GM23248 (cell line): Measurements from ENCODE around the gene SCG5. TPM values are rescaled to one million over a fixed set of nuclear protein-coding genes. Genes with fewer than 3 reads are reported as not detected.

Source experiments
- DNase-seq: peaks from one replicate; pipeline ENCODE4 v3.0.0-alpha.2; 2015
- H2AFZ ChIP-seq: fragments of 200-600 bp; sonication (generic); 2 replicates; pipeline ENCODE4 v1.6.1; 2016; ENCODE audit warnings: antibody characterized with exemption
- H3F3A ChIP-seq: fragments of 200-600 bp; sonication (generic); 2 replicates; pipeline ENCODE4 v1.6.1; 2016; ENCODE audit warnings: mild to moderate bottlenecking, antibody characterized with exemption, mixed run types; ENCODE audit not compliant: insufficient read depth
- H3K27ac ChIP-seq: fragments of 200-600 bp; sonication (generic); 2 replicates; pipeline ENCODE4 v1.5.1; 2016; ENCODE audit warnings: mild to moderate bottlenecking
- H3K27me3 ChIP-seq: fragments of 200-600 bp; sonication (generic); replicated peaks from 2 replicates; pipeline ENCODE4 v1.6.1; 2016; ENCODE audit warnings: mild to moderate bottlenecking; ENCODE audit not compliant: insufficient read depth
- H3K36me3 ChIP-seq: fragments of 200-600 bp; sonication (generic); 2 replicates; pipeline ENCODE4 v1.6.1; 2016; ENCODE audit warnings: low read depth, mild to moderate bottlenecking
- H3K4me1 ChIP-seq: fragments of 200-600 bp; sonication (generic); 2 replicates; pipeline ENCODE4 v1.6.1; 2016; ENCODE audit warnings: mild to moderate bottlenecking; ENCODE audit not compliant: insufficient read depth
- H3K4me2 ChIP-seq: fragments of 200-600 bp; sonication (generic); one replicate; pipeline ENCODE4 v1.6.1; 2016; ENCODE audit warnings: mild to moderate bottlenecking; ENCODE audit not compliant: unreplicated experiment
- H3K4me3 ChIP-seq: fragments of 200-600 bp; sonication (generic); 2 replicates; pipeline ENCODE4 v1.5.1; 2016; ENCODE audit warnings: mild to moderate bottlenecking
- H3K79me2 ChIP-seq: fragments of 200-600 bp; sonication (generic); 2 replicates; pipeline ENCODE4 v1.6.1; 2016; ENCODE audit warnings: mild to moderate bottlenecking; ENCODE audit not compliant: insufficient read depth
- H3K9ac ChIP-seq: fragments of 200-600 bp; sonication (generic); 2 replicates; pipeline ENCODE4 v1.6.1; 2016; ENCODE audit warnings: mild to moderate bottlenecking
- H3K9me2 ChIP-seq: fragments of 200-600 bp; sonication (generic); 2 replicates; pipeline ENCODE4 v1.6.1; 2016; ENCODE audit warnings: mixed run types, mild to moderate bottlenecking, moderate library complexity; ENCODE audit not compliant: insufficient read depth
- H3K9me3 ChIP-seq: fragments of 200-600 bp; sonication (generic); one replicate; pipeline ENCODE4 v1.6.1; 2017; ENCODE audit warnings: low read depth
- H4K20me1 ChIP-seq: fragments of 200-600 bp; sonication (generic); 2 replicates; pipeline ENCODE4 v1.6.0; 2016; ENCODE audit not compliant: insufficient read depth
- EZH2 ChIP-seq: fragments of 200-600 bp; sonication (generic); IDR thresholded peaks from 2 replicates; pipeline ENCODE4 v1.6.1; 2018; ENCODE audit warnings: antibody characterized with exemption, mild to moderate bottlenecking; ENCODE audit not compliant: insufficient read depth, poor library complexity, severe bottlenecking
- EZH2phosphoT487 ChIP-seq: fragments of 200-600 bp; sonication (generic); IDR thresholded peaks from 2 replicates; pipeline ENCODE4 v1.6.1; 2018; ENCODE audit warnings: antibody characterized with exemption, moderate library complexity, mild to moderate bottlenecking, low read depth; ENCODE audit not compliant: insufficient read depth
- WGBS, 2 experiments: methylation state at CpG; one replicate each; pipeline ENCODE4 v1.1.6; 2015 to 2017; ENCODE audit warnings: low lambda C conversion rate in 2 of 2, low coverage in 1 of 2; ENCODE audit errors: missing lambda C conversion rate in 2 of 2; 5-methylcytosine and 5-hydroxymethylcytosine counted together
- in situ Hi-C: fragments of 300-500 bp; cut with MboI; formaldehyde crosslinking; loops from 2 replicates; pipeline ENCODE4 v1.15.0; 2020
- polyA plus RNA-seq: library from polyadenylated mRNA; unstranded; fragments of >200 nt; fragmentation: Nextera tagmentation; extraction: Ambion mirVana; gene quantifications from 2 replicates; pipeline ENCODE4 v1.2.1, GENCODE V29; 2016
- total RNA-seq: library from RNA; depleted of rRNA; stranded (reverse); fragments of >200 nt; shearing (Covaris generic); gene quantifications from 2 replicates; pipeline ENCODE4 v1.2.3, GENCODE V29; 2014

Gene SCG5
- total and polyA plus RNA-seq, 2 experiments from 2014 or later = 16.2 to 19.5 TPM

- Histone ChIP-seq H3K36me3 (no peaks in the 10 kb centered on the region), H3K79me2 (peaks cover 10% of the 10 kb centered on the region; the same call in 1 of the 2 replicates), H2AFZ (no peak overlapping the region), H3K4me2 (no peak overlapping the region), H3K27ac (no peak overlapping the region), H3K9ac (no peak overlapping the region), H3F3A (peaks cover 11% of the 10 kb centered on the region; the same call in 1 of the 2 replicates), H3K27me3 (no peaks in the 10 kb centered on the region), H4K20me1 (no peaks in the 10 kb centered on the region), H3K4me3 (no peak overlapping the region), H3K4me1 (no peaks in the 10 kb centered on the region; the same call in 1 of the 2 replicates), H3K9me2 (no peaks in the 10 kb centered on the region), H3K9me3 (no peaks in the 10 kb centered on the region)
- TF ChIP-seq EZH2phosphoT487 (no peak), EZH2 (no peak)
- 94 to 100% methylated on average over 3 of the region's 3 CpGs for WGBS, 2 experiments
- no peak for DNase-seq
- in situ Hi-C loops = no loop called here
Measured at GRCh38 chr15:32694222-32694983, 52.9 kb downstream of the SCG5 start.

GRCh38 chr15:32698773-32699390 is 57.4 kb downstream of the SCG5 start:
- no peak overlapping the region for H3K4me2 ChIP-seq
- peak overlapping the region; percentile 54; the same call in 1 of the 2 replicates for H2AFZ ChIP-seq
- no peaks in the 10 kb centered on the region for H4K20me1 ChIP-seq
- no peak for TF ChIP-seq EZH2
- no peak for TF ChIP-seq EZH2phosphoT487
- no peak overlapping the region for H3K4me3 ChIP-seq
- H3K27ac ChIP-seq = peak overlapping the region; percentile 47
- in situ Hi-C loops = no loop called here
- H3K79me2 ChIP-seq = no peaks in the 10 kb centered on the region
- no peak overlapping the region; the same call in 1 of the 2 replicates for H3K9ac ChIP-seq
- H3K27me3 ChIP-seq = no peaks in the 10 kb centered on the region
- H3K36me3 ChIP-seq = no peaks in the 10 kb centered on the region
- no peaks in the 10 kb centered on the region for H3K9me3 ChIP-seq
- no peaks in the 10 kb centered on the region for H3K9me2 ChIP-seq
- WGBS, 2 experiments = 45 to 55% methylated on average over 5 of the region's 5 CpGs
- H3K4me1 ChIP-seq = peaks cover 23% of the 10 kb centered on the region
- H3F3A ChIP-seq = peaks cover 47% of the 10 kb centered on the region
- peak; percentile 71 for DNase-seq

- Histone ChIP-seq H3K36me3 (no peaks in the 10 kb centered on the region), H3K9me2 (no peaks in the 10 kb centered on the region), H3K4me3 (no peak overlapping the region), H3K9ac (no peak overlapping the region), H3F3A (peaks cover 65% of the 10 kb centered on the region), H2AFZ (no peak overlapping the region), H3K27ac (peak overlapping the region; percentile 96), H3K27me3 (no peaks in the 10 kb centered on the region), H3K9me3 (no peaks in the 10 kb centered on the region), H3K4me2 (no peak overlapping the region), H3K79me2 (no peaks in the 10 kb centered on the region), H4K20me1 (no peaks in the 10 kb centered on the region), H3K4me1 (peaks cover 41% of the 10 kb centered on the region)
- no peak for DNase-seq
- in situ Hi-C loops = no loop called here
- TF ChIP-seq EZH2 (no peak), EZH2phosphoT487 (no peak)
- WGBS, 2 experiments = 86 to 87% methylated on average over 14 of the region's 14 CpGs
Measured at GRCh38 chr15:32700501-32701150, 59.1 kb downstream of the SCG5 start.

- no peaks in the 10 kb centered on the region for H3K79me2 ChIP-seq
- in situ Hi-C loops = no loop called here
- H3K9ac ChIP-seq = peak overlapping the region; percentile 70
- no peaks in the 10 kb centered on the region for H3K27me3 ChIP-seq
- H3K4me1 ChIP-seq = peaks cover 53% of the 10 kb centered on the region
- H4K20me1 ChIP-seq = no peaks in the 10 kb centered on the region
- H3K4me2 ChIP-seq = peak overlapping the region; percentile 62
- peak; percentile 73 for DNase-seq
- 40 to 45% methylated on average over 3 of the region's 3 CpGs for WGBS, 2 experiments
- no peaks in the 10 kb centered on the region for H3K36me3 ChIP-seq
- H3F3A ChIP-seq = peaks cover 77% of the 10 kb centered on the region
- no peaks in the 10 kb centered on the region for H3K9me2 ChIP-seq
- H3K27ac ChIP-seq = peak overlapping the region; percentile 96
- H2AFZ ChIP-seq = no peak overlapping the region
- peak overlapping the region; percentile 40 for H3K4me3 ChIP-seq
- no peaks in the 10 kb centered on the region for H3K9me3 ChIP-seq
- no peak for TF ChIP-seq EZH2phosphoT487
- TF ChIP-seq EZH2 = no peak
Measured at GRCh38 chr15:32701863-32702262, 60.4 kb downstream of the SCG5 start.
